Parathyroid adenoma (tissue), 2 donors: ENCODE results near the gene TMOD3.

Experiments
- H2AFZ ChIP-seq: fragments of 300-600 bp; sonication (generic); one replicate; pipeline ENCODE4 v1.7.0; 2017; ENCODE audit warnings: antibody characterized with exemption, mild to moderate bottlenecking
- H3K27ac ChIP-seq: fragments of 300-600 bp; sonication (generic); one replicate; pipeline ENCODE4 v1.7.0; 2017
- H3K27me3 ChIP-seq: fragments of 300-600 bp; sonication (generic); one replicate; pipeline ENCODE4 v1.7.0; 2017; ENCODE audit warnings: low read length; ENCODE audit not compliant: control insufficient read depth, insufficient read depth
- H3K36me3 ChIP-seq: fragments of 300-600 bp; sonication (generic); one replicate; pipeline ENCODE4 v1.7.0; 2017; ENCODE audit warnings: low read length; ENCODE audit not compliant: control insufficient read depth, insufficient read depth
- H3K4me1 ChIP-seq: fragments of 300-600 bp; sonication (generic); one replicate; pipeline ENCODE4 v1.7.0; 2017; ENCODE audit warnings: control low read depth
- H3K4me2 ChIP-seq: fragments of 300-600 bp; sonication (generic); one replicate; pipeline ENCODE4 v1.7.0; 2017; ENCODE audit warnings: low read length
- H3K4me3 ChIP-seq: fragments of 300-600 bp; sonication (generic); one replicate; pipeline ENCODE4 v1.7.0; 2017; ENCODE audit warnings: low read depth, low read length
- H3K79me2 ChIP-seq: fragments of 300-600 bp; sonication (generic); one replicate; pipeline ENCODE4 v1.7.0; 2017; ENCODE audit warnings: control low read depth
- H3K9ac ChIP-seq: fragments of 300-600 bp; sonication (generic); one replicate; pipeline ENCODE4 v1.7.0; 2017; ENCODE audit warnings: mild to moderate bottlenecking
- H3K9me3 ChIP-seq: fragments of 300-600 bp; sonication (generic); one replicate; pipeline ENCODE4 v1.7.0; 2017; ENCODE audit warnings: low read length; ENCODE audit not compliant: control insufficient read depth
- CTCF ChIP-seq: fragments of 300-600 bp; sonication (generic); IDR thresholded peaks from one replicate; pipeline ENCODE4 v1.7.0; 2017; ENCODE audit warnings: antibody characterized with exemption, mild to moderate bottlenecking
- donor health status: primary hyperparathyroidism.

TMOD3 gene

GRCh38 chr15:51926809-51927208 is 97.4 kb downstream of the TMOD3 start:
- Histone ChIP-seq H3K4me3 (no peak overlapping the region), H3K9me3 (no peaks in the 10 kb centered on the region), H3K36me3 (no peaks in the 10 kb centered on the region), H3K4me2 (no peak overlapping the region), H3K9ac (no peak overlapping the region), H2AFZ (no peak overlapping the region), H3K79me2 (no peaks in the 10 kb centered on the region), H3K27me3 (no peaks in the 10 kb centered on the region), H3K27ac (no peak overlapping the region), H3K4me1 (no peaks in the 10 kb centered on the region)
- no peak for TF ChIP-seq CTCF

- Histone ChIP-seq H3K4me2 (no peak overlapping the region), H2AFZ (no peak overlapping the region), H3K27me3 (no peaks in the 10 kb centered on the region), H3K9me3 (no peaks in the 10 kb centered on the region), H3K4me1 (no peaks in the 10 kb centered on the region), H3K9ac (no peak overlapping the region), H3K36me3 (no peaks in the 10 kb centered on the region), H3K79me2 (no peaks in the 10 kb centered on the region), H3K27ac (no peak overlapping the region), H3K4me3 (no peak overlapping the region)
- TF ChIP-seq CTCF, result no peak
Measured at GRCh38 chr15:51931016-51931415, 101.6 kb downstream of the TMOD3 start.

- Histone ChIP-seq H3K36me3 (no peaks in the 10 kb centered on the region), H2AFZ (no peak overlapping the region)
- TF ChIP-seq CTCF, result no peak
Measured at GRCh38 chr15:51931638-51932037, 102.2 kb downstream of the TMOD3 start.

GRCh38 chr15:51932161-51932560 is 102.7 kb downstream of the TMOD3 start:
- H3K4me3 ChIP-seq, result no peak overlapping the region
- no peak for TF ChIP-seq CTCF
- H3K9ac ChIP-seq, result no peak overlapping the region
- no peaks in the 10 kb centered on the region for H3K9me3 ChIP-seq
- H3K36me3 ChIP-seq, result no peaks in the 10 kb centered on the region
- no peak overlapping the region for H2AFZ ChIP-seq
- H3K79me2 ChIP-seq, result no peaks in the 10 kb centered on the region
- no peak overlapping the region for H3K27ac ChIP-seq
- no peak overlapping the region for H3K4me2 ChIP-seq
- H3K4me1 ChIP-seq, result no peaks in the 10 kb centered on the region
- no peaks in the 10 kb centered on the region for H3K27me3 ChIP-seq

More at GRCh38 chr15:51931638-51932037, 102.2 kb downstream of the TMOD3 start:
- Histone ChIP-seq H3K9ac (no peak overlapping the region), H3K4me3 (no peak overlapping the region), H3K9me3 (no peaks in the 10 kb centered on the region), H3K27me3 (no peaks in the 10 kb centered on the region), H3K79me2 (no peaks in the 10 kb centered on the region), H3K4me1 (no peaks in the 10 kb centered on the region), H3K27ac (no peak overlapping the region), H3K4me2 (no peak overlapping the region)

- Histone ChIP-seq H3K9ac (no peak overlapping the region), H3K27me3 (no peaks in the 10 kb centered on the region), H2AFZ (no peak overlapping the region), H3K79me2 (no peaks in the 10 kb centered on the region), H3K9me3 (no peaks in the 10 kb centered on the region), H3K4me2 (no peak overlapping the region), H3K27ac (no peak overlapping the region), H3K4me3 (no peak overlapping the region), H3K36me3 (no peaks in the 10 kb centered on the region), H3K4me1 (no peaks in the 10 kb centered on the region)
- TF ChIP-seq CTCF, result no peak
Measured at GRCh38 chr15:51935466-51936104, 106.1 kb downstream of the TMOD3 start.
